Skin epidermis (tissue), 12 donors: ENCODE results near the gene ARID1B.

Experiments used
- H3K27ac ChIP-seq, 21 experiments: fragments of 200-600 bp; sonication (generic) in 11 of 21; one replicate each; pipeline ENCODE4 v1.5.0; 2020; ENCODE audit warnings: mild to moderate bottlenecking in 3 of 21, inconsistent platforms in 2 of 21, moderate library complexity in 2 of 21
- H3K4me3 ChIP-seq, 7 experiments: fragments of 200-600 bp; sonication (generic) in 2 of 7; one replicate each; pipeline ENCODE4 v1.5.0; 2020; ENCODE audit warnings: inconsistent platforms in 2 of 7, mild to moderate bottlenecking in 2 of 7, moderate library complexity in 1 of 7

Gene ARID1B

DNA sequence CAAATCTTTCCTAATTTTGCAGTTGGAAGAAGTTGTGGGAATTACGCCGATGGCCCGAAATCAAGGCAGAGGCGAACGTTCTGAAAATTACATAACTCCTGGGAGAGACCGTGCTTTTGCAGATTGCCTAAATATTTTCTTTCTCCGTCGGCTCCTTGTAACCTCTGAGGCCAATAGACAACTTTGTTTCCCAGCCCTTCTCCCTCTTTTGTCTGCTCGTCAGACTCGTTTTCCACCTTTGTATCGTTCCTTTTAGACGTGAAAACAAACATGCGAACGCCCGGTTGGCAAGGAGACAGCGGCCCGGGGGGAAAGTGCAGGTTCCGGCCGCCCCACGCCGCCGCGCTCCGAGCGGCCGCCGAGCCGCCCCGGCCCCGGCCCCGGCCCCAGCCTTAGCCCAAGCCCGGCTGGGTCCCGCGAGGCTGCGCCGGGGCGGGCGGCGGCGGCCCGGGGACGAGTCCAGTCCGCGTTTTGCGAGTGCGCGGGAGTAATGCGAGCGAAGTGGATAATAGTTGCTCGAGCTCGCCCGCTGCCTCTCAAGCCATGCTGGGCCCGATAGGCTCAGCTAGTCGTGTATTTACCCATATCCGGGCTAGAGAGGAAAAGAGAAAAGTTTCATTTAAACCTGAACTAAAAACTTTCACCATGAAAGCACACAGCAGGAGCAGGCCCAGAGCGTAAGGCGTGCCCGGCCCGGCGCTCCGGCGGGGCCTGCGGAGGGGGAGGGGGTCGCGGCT, at the start of gene ARID1B:
TSS of gene ARID1B (plus strand) at position 539 of the 737 bp plus-strand sequence. CDS start 303 bp downstream, outside the sequence.
- Histone ChIP-seq H3K27ac (peak within 1 kb of the TSS; percentile 95 to 99 (median 98)), H3K4me3 (peak within 1 kb of the TSS; percentile 64 to 93 (median 77))

DNA sequence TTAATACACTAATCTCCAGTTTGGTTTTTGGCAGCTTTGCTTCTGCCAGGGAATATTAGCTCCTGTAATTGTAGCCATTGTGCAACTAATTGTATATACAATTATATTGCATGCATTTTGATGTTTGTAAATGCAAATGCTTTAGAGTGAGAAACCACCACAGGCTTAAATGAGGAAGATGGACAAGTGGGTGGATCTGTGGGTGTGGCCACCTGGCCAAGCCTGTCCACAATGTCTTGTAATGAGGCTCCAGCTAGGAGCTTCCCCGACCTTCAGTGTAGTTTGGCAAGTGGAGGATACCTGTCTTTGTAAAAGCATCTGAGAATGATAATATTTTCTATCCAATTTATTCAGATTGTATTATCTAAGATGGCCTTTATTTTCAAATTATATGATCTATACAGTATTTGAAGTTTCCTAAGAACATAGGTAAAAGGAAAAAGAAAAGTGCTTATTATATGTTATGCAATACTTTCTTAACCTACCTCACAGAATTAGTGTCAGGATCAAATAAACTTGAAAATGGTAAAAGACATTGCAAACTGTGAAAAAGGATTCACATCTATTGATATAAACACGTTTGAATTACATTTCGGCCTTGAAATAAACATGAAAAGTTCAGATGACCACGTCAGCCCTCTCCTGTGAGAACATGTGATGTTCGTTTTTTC, 49.3 kb upstream of the ARID1B start:
- no peak overlapping the region for H3K4me3 ChIP-seq
- H3K27ac ChIP-seq, result no peak overlapping the region

GRCh38 chr6:156729248-156729647, 47.9 kb upstream of the ARID1B start:
- Histone ChIP-seq H3K27ac (no peak overlapping the region), H3K4me3 (no peak overlapping the region)

DNA sequence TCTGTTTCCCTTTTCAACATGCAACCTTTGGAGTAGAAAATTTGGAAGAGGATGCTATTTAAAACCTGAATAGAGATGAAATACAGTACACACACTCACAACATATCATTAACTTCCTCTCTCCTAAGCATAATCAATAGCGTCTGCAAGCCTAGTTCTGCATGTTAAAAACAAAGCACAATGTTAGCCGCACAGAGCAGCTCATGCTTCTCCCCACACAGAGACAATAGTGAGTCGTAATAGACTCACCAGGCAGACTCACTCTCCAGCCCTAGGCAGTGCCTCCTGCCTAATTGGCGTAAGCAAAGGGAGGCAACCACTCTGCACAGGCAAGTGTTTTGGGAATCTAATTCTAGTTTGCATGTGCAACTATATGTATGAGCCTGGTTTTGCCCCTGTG, 45.8 kb upstream of the ARID1B start:
- Histone ChIP-seq H3K27ac (no peak overlapping the region), H3K4me3 (no peak overlapping the region)

DNA sequence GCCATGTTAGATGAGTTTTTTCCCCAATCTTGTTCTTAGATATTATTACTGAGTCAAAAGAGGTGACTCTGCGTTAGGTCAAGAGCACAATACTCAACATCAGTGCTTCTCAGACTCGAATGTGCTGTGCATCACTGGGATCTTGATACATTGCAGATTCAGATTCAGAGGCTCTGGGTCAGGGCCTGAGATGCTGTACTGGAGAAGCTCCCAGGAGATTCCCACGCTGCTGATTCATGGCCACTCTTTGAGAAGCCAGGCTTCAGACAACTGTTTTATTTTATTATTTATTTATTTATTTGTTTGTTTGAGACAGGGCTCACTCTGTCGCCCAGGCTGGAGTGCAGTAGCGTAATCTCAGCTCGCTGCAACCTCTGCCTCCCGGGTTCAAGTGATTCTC, 41.4 kb upstream of the ARID1B start:
- Histone ChIP-seq H3K27ac (no peak overlapping the region), H3K4me3 (no peak overlapping the region)

- H3K27ac ChIP-seq, result no peak overlapping the region
- H3K4me3 ChIP-seq, result no peak overlapping the region
These were observed 36.6 kb upstream of the ARID1B start for GRCh38 chr6:156740604-156741003.

DNA sequence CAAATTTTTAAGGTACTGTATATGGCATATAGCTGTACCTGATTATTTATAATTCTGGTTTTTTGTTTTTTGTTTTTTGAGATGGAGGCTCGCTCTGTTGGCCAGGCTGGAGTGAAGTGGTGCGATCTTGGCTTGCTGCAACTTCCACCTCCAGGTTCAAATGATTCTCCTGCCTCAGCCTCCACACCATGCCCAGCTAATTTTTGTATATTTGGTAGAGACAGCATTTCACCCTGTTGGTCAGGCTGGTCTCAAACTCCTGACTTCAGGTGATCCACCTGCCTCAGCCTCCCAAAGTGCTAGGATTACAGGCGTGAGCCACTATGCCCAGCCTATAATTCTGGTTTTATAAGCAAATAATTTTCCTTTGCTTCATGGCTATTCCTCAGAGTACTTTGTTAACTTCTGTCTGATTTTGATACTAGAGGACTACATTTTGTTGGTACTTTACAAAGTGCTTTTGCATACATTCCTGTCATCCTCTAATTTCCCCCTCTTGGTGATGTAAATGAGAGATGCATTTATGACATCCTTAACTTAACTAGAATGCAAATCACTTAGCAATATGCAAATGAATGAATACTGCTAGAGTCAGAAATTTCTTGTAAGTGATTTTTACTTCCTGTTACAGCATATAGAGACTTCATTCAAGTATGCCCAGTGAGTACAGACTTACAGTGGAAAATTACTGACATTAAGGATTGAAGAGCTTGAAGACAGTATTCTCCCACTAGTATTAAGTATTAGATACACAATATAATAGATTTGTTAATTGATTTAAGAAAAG, 35.7 kb upstream of the ARID1B start:
- Histone ChIP-seq H3K4me3 (no peak overlapping the region), H3K27ac (no peak overlapping the region)

DNA sequence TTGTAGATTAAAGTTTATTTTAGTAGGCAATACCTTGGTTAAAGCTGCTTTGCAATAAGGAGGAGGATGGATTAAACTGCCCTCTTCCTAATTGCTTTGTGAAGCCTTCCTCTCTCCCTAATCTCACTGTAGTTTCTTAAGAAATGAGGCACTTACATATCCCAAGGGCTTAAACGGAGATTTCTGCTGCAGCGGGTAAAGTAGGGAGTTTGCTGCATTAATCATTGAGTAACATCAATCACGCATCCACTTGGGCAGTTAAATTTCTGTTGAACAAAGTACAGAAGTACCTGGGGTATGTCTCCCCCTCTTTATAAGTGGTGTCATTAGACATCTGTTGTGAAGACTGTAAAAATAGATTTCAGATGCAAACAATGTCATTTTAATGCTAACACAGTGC, 29.5 kb upstream of the ARID1B start:
- no peak overlapping the region for H3K27ac ChIP-seq
- H3K4me3 ChIP-seq, result no peak overlapping the region

DNA sequence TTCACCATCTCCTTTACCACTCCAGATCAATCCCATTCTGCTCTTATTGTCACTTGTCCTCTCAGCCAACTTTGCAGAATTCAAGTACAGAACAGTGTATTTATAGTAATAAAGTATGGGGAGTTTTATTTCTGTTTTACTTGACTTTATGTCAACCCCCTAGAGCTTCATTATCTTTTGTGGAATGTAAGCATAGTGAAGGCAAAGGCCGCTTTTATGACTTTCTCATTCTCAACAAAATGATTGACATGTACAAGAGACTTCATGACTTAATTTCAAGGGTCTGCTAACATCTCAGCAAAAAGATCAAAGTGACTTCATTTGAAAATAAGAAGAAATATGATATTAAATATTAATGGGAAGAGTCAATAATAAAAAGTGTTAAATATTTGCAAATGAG, 28.7 kb upstream of the ARID1B start:
- H3K27ac ChIP-seq, result no peak overlapping the region
- H3K4me3 ChIP-seq, result no peak overlapping the region

DNA sequence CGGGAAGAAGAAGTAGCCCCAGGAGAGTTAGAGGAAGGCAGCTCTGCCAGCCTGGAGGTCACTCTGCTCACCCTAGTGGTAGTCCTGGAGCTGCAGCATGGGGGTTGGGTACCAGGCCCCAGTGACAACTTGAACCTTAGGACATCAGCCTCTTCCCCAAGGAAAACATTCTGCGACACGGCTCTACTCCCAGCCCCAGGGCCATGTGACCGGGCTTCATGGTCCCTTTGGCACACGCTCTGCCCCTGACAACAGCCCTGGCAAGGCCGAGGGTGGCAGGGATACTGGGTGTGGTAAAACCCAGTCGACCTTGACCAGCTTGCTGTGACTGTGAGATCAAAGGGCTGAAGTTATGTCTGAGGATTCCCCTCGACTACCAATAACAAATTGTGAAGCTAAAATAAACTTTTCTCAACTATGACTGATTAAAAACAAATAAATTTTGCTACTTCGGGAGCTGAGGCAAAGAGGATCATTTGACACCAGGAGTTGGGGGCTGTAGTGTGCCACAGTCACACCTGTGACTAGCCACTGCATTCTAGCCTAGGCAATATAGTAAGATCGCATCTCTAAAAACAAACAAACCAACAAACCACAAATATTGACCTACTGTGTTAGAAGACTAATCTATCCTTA, 24.4 kb upstream of the ARID1B start:
- Histone ChIP-seq H3K27ac (no peak overlapping the region), H3K4me3 (no peak overlapping the region)

DNA sequence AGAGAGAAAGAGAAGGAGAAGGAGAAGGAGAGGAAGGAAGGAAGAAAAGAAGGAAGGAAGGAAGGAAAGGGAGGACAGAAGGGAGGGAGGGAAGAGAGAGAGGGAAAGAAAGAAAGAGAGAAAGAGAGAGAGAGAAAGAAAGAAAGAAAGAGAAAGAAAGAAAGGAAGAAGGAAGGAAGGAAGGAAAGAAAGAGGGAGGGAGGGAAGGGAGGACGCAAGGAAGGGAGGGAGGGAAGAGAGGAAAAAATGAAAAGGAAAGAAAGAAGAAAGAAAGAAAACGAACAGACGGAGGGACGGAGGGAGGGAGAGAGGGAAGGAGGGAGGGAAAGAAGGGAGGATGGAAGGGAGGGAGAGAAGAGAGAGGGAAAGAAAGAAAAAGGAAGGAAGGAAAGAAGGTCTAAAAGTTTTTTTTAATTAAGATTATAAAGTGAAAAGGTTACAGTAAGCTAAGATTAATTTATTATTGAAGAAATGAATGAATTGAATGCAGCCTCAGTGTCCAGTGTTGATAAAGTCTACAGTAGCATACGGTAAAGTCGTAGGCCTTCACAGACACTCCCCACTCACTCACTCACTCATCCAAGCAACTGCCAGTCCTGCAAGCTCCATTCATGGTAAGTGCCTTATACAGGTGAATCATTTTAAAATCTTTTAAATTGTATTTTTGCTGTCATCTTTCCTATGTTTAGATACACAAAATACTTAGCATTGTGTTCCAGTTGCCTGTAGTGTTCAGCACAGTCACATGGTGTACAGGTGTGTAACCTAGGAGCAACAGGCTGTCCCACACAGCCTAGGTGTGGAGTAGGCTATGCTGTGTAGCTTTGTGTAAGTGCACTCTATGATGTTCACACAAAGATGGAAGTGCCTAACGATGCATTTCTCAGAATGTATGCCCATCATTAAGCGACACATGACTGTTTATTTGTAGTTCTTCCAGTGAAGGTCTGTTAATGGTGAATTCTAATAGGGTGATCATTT, 20.3 kb upstream of the ARID1B start:
- H3K4me3 ChIP-seq, result no peak overlapping the region
- no peak overlapping the region for H3K27ac ChIP-seq

DNA sequence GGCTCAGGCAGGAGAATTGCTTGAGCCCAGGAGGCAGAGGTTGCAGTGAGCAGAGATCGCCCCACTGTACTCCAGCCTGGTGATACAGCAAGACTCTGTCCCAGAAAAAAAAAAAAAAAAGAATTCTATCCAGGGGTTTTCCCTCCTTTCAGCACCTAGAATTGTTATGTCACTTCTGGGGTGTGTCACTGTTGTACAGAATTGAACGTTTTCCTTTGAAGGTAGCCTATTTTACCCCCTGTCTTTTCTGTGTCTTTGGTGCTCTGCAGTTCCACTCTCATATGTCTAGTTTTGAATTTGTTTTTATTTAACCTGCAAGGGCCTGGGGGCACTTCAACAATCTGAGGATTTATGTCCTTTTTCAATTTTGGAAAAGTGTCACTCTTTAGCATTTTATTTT, 19.3 kb upstream of the ARID1B start:
- Histone ChIP-seq H3K27ac (no peak overlapping the region), H3K4me3 (no peak overlapping the region)

GRCh38 chr6:156760377-156760776, 16.8 kb upstream of the ARID1B start:
- H3K27ac ChIP-seq, result no peak overlapping the region
- no peak overlapping the region for H3K4me3 ChIP-seq

DNA sequence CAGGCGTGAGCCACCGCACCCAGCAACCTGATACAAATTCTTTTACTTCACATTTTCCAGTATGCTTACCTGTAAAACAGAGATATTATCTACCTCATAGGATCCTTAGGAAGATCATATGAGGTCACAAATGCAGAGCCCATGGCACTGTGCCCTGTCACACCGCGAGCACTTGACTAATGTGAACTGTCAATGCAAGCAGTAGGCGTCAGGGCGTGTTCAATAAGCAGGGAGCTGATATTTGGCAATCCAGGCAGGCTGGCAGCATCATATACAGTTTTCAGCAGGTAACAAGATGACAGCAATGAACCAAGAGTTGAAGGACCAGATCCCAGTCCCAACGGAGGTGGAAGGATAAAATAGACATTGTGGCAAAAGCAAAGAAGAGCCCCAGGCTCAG, 14.6 kb upstream of the ARID1B start:
- H3K4me3 ChIP-seq, result no peak overlapping the region
- H3K27ac ChIP-seq, result no peak overlapping the region

DNA sequence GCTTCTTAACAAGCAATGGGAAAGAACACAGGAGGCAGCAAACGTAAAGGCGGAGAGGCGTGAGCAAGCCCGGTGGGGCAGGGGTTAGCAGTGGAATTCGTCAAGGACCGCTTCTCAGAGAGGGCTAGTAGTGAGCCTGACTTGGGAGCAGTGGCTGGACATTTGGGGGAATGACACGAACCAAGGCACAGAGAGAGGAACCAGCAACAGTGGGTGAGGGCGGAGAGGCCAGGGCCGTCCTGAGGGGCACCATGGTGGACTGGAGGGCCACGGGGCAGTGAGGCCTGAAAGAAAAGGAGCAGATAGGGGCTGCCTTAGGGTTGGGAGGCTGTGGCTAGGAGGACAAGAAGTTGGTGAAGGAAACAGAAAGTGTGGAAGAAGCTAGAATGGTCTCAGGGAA, 12.1 kb upstream of the ARID1B start:
- H3K4me3 ChIP-seq, result no peak overlapping the region
- no peak overlapping the region for H3K27ac ChIP-seq

DNA sequence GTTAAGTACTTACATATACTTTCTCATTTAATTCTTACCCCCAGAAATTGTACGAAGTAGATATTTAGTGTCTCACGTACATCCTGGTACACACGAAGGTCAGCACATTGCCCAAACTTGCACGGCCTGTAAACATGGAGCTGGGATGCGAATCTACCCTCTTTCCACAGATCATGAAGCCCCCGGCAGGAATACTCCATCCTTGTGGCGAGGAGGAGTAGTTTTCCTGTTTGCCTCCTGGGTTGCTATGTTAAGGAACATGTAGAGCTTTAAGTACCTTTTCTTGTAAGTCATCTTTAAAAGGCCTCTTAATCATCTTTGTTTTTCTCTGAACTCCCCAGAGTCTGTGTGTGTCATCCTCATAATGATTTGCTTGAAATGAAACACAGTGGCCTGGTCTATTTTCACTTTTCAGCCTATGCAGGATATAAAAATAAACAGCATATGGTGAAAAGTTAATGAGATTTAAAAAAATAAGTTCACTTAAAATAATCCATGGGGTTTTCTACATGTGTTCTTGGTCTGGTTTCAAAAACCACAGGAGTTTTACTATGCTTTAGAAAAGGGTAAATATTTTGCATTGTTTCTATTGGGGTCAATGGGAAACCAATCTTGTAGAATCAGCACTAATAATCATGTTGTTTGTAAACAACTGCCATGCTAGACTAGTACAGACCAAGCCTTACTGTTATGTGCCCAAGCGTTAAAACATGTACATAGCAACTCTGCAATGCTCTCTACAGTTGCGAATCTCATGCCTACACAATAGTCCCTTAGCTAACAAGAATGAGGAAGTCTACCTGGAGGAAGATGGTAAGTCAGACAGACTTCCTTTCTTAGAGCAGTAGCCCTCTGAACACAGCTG, 9.3 kb upstream of the ARID1B start:
- H3K27ac ChIP-seq, result no peak overlapping the region
- H3K4me3 ChIP-seq, result no peak overlapping the region

GRCh38 chr6:156771047-156771446, 6.1 kb upstream of the ARID1B start:
- H3K4me3 ChIP-seq, result no peak overlapping the region
- H3K27ac ChIP-seq, result no peak overlapping the region

GRCh38 chr6:156771761-156772160, 5.4 kb upstream of the ARID1B start:
- Histone ChIP-seq H3K4me3 (no peak overlapping the region), H3K27ac (no peak overlapping the region)
